Fibroblast of villous mesenchyme (primary cell): ENCODE data around the gene MBOAT2. TPM values are rescaled to one million over a fixed set of nuclear protein-coding genes. Genes with fewer than 3 reads are reported as not detected.

Experiments used
- DNase-seq: peaks from one replicate; pipeline ENCODE4 v3.0.0-alpha.2; 2010; ENCODE audit warnings: low read depth
- H3K4me3 ChIP-seq: 2 replicates; pipeline ENCODE4 v1.5.1; 2011; ENCODE audit warnings: low read depth, mild to moderate bottlenecking, low read length
- total RNA-seq: library from RNA; depleted of rRNA; stranded (reverse); fragments of >200 nt; gene quantifications from 2 replicates; pipeline ENCODE4 v1.2.3, GENCODE V29; 2012
- TF ChIP-seq, protein P1 (sequence below): IDR thresholded peaks from 2 replicates; pipeline ENCODE4 v1.5.1; 2012; ENCODE audit warnings: low read depth, mild to moderate bottlenecking, low read length; ENCODE audit not compliant: insufficient read depth

MBOAT2 gene
- total RNA-seq, 1 donor = 72.5 TPM

DNA sequence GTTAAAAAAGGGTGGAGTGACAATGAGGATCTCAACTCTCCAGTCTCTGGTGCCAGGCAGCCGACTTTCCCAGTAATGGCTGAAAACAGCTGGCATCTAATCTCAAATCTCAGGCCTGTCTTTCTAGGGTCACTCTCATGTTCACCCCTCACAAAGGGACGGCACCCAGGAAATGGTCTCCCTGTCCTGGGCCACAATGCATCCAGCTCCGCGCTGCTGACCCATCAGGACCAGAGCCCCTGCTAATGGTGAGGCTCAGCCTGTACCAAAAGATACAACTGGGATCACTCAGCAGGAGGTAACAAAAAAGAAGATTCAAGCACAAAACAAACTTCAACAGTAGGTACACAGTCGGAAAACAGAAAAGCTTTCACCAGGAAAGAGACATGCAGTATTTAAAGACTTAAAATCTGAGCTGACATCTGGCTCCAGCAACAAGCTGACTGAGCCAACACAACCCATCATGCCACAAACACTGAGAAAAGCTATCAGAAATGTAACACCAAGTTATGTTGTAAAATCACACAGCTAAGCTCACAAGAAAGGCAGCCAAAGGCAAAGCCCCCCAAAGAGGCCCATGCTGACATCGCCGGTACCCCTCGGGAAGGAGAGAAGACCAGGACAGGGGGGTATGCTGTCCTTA lies 152.5 kb downstream of the MBOAT2 start:
- TF ChIP-seq, protein P1, sequence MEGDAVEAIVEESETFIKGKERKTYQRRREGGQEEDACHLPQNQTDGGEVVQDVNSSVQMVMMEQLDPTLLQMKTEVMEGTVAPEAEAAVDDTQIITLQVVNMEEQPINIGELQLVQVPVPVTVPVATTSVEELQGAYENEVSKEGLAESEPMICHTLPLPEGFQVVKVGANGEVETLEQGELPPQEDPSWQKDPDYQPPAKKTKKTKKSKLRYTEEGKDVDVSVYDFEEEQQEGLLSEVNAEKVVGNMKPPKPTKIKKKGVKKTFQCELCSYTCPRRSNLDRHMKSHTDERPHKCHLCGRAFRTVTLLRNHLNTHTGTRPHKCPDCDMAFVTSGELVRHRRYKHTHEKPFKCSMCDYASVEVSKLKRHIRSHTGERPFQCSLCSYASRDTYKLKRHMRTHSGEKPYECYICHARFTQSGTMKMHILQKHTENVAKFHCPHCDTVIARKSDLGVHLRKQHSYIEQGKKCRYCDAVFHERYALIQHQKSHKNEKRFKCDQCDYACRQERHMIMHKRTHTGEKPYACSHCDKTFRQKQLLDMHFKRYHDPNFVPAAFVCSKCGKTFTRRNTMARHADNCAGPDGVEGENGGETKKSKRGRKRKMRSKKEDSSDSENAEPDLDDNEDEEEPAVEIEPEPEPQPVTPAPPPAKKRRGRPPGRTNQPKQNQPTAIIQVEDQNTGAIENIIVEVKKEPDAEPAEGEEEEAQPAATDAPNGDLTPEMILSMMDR = no peak
- no peak overlapping the region for H3K4me3 ChIP-seq
- no peak for DNase-seq

DNA sequence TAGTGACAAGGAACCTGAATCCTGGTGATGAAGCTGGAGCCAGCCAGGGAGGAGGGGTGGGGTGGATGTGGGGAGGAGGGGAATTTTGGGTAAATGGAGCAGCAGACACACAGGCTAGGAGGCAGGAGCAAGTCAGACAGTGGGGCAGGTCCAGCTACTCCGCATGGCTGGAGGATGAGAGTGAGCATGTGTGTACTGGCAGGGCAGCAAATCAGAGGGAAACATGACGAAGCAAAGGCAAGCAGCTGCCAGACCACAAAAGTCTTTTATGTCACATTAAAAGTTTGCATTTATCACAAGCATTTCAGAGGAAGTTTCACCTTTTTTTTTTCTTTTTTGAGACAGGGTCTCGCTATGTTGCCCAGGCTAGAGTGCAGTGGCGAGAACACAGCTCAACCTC lies 154.2 kb downstream of the MBOAT2 start:
- DNase-seq = no peak
- H3K4me3 ChIP-seq = no peak overlapping the region
- TF ChIP-seq, protein P1 = no peak

DNA sequence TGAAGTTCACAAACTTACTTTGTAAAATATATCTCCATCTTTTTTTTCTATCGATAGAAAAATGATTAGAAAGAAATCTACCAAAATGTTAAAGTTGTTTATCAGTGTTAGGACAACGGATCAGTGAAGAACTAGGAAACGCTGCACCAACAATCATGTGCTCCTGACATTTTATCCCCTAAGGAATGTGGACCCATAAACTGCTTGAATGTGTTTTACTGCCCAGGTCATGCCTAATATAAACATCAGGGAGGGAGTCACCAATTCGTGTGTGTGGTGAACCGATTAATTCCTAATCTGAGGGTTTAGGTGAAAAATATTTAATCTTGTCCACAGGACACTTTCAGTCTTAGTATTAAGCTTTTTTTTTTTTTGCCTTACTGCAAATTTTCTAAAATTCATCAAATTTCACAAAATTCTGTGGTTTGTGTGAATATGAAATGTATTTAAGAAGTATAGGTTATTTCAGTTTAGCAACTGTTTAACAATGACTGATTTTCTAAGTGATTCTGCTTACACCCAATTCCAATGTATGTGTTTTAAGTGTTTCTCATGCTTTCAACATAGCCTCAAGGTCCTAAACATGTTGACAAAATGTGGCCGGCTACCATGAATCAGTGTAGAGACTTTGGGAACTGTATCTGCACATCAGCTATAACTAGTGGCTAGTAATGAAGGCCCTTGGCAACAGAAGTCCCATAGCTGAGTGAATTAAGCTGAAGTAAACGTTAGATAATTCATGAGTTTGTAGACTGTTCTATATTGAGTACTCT lies 155.0 kb downstream of the MBOAT2 start:
- no peak overlapping the region for H3K4me3 ChIP-seq
- TF ChIP-seq, protein P1 = no peak
- peak; percentile 64 for DNase-seq

DNA sequence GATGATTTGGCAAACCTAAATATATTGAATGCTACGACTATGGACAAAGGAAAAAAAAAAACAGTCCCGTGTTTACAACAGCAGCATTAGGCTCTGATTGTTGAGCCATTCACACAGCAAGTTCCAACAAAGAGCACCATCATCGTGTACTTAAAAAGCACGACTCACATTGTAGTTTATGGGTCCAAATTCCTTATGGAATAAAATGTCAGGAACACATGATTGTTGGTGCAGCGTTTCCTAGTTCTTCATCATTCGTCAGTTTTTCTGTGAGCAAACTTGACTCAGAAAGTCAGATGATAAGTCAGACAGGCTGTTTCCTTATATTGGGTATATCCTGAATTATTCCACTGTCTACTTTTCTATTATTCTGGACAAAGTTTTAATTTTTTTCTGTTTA lies 156.1 kb downstream of the MBOAT2 start:
- no peak overlapping the region for H3K4me3 ChIP-seq
- no peak for DNase-seq
- TF ChIP-seq, protein P1 = no peak

DNA sequence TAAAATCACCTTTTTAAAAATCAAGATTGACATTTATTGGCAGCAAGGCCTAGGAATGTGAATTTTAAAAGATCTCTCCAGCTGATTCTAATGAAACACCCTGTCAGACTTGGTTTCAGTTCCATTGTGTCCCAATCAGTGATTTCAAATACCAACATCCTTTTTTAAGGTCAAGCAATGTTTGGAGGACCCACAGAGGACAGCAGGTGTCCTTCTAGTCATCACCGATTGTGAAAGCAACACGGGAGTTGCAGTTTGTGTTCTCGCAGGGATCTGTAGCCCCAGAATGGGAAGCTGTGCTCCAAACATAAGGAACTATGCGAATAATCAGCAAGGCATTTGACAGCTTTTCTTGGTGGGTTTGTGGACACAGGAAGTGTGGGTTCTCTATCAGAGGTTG lies 161.6 kb downstream of the MBOAT2 start:
- no peak for DNase-seq
- H3K4me3 ChIP-seq = no peak overlapping the region
- TF ChIP-seq, protein P1 = no peak

DNA sequence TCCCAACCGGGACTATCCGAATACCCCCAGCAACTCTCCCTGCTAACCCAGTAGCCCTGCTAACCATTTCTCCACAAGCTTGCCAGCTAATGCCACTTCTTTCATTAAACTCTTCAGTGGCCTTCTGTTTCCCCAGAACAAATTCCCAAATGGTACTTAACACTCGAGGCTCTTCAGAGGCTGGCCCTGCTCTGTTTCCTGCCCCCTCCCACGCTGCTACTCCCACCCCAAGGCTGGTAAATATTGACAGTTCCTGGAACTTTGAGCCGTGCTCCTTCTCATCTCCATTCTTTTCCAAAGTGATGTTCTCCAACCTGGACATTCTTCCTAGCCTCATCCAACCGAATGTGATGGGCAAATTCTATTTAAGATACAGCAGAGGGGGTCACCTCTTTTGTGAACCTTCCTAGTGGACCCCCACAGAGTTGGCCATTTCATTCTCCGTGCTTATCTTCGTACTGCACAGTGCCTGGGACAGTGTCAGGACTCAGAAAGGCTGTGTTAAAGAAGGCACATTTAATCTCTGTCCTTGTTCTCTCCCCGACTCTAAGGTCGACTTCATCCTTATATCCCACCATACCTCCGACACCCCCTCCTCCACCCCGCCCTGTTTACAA lies 162.9 kb downstream of the MBOAT2 start:
- TF ChIP-seq, protein P1 = no peak
- DNase-seq = no peak
- H3K4me3 ChIP-seq = no peak overlapping the region
